Left forelimb (tissue), 1 donor: Measurements from ENCODE around the gene ASRGL1.

Experiments used
- DNase-seq: peaks from one replicate; pipeline ENCODE4 v3.0.0-alpha.2; 2018; ENCODE audit warnings: low spot score

Gene ASRGL1

DNA sequence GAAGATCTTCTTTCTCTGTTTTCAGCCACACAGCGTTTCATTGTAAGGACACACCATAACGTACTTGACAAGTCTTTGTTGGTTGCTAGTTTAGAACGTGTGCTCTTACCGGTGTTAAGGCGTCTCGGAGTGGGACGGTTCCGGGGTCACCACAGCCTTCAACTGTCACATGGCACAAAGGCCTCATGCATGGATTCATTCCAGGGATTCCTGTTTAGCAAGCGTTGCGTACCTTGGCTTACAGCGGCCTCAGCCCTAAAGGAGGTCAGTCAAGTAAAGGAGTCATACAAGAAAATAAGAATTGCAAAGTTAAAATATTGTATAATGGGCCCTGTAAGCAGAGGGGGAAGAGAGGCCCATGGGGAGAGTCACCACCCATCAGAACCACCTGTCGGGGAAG, 79.3 kb downstream of the ASRGL1 start:
- no peak for DNase-seq

DNA sequence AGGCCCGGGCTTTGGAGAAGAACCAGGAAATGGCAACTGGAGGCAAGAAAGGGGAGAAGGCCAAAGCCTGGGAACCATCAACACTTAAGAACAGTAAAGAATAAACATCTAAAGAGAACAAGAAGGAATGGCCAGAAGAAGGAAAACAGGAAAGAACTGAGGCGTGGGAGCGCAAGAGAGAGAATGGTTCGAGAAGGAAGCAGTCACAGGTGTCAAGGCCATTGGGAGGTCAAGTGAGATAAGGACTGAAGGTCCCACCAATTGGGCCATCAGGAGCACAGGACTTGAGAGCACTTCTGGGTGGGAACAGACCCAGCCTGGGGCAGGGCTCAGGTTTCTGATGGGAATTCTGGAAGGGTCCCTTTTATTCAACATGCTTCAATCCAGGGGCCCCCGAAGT, 80.9 kb downstream of the ASRGL1 start:
- no peak for DNase-seq

DNA sequence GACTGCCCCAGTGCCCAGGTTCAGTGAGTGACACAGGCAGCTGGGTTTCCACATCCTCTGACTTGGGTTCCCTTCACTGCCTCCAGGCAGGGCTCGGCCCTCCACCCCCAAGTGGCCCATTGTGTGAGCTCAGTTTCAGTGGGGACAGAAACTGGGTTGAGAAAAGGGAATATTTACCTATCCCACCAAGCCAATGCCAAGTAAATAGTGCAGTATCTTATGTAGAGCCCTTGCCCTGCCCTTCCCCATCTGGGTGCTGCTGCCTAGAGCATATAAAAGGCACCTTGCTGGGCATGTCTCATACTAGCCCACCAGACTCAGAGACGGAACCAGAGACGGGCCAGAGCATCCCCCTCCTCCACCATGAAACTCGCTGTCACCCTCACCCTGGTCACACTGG, 81.5 kb downstream of the ASRGL1 start, which contains the start of gene SCGB1A1:
Gene SCGB1A1, plus strand, starts transcription at position 301 of the 400 bp plus-strand sequence. Its CDS starts 63 bp downstream, at position 364.
- no peak for DNase-seq

DNA sequence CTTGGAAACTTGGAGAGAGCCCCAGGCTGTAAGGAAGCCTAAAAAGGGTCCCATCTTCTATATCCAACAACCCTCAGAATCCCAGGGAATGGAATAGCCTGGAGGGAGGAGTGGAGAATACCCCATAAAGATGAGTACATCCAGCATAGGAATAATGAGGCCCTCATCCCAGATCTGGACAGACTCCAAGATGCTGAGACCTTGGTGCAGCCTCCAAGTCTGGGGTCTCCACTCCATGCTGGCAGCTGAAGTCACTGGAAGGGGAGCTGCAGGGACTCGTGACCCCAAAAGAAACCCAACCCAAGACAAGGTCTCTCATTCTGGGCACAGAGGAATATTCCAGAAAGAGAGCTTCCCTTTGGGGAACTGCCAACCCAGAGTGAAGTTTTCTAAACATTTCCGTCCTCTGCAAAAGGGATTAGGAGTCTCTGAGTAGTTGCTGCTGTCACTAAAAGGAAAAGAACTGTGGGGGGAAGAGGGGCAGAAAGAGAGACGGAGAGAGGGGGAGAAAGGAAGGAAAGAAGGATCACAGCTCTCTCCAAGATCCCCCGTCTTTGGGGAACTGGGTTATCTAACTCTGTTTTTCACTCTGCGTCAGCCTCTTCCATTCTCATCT, 82.2 kb downstream of the ASRGL1 start:
- no peak for DNase-seq

DNA sequence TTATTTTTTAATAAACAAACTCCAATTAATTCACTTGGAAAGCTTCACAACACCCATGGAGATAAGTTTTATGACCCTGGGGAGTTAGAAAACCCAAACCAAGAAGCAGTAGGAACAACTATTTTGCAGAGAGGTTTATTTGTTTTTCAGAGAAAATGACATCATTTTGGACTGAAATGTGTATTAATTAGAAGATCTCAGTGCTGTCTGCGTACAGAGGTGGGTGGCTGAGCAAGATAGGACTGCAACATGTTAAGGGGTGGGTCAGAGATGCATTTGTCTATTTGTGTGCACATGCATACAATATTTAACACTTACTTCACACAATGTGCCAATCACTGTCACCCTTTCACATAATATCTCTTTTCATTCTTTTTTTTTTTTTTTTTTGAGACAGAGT, 82.7 kb downstream of the ASRGL1 start:
- DNase-seq, result no peak

DNA sequence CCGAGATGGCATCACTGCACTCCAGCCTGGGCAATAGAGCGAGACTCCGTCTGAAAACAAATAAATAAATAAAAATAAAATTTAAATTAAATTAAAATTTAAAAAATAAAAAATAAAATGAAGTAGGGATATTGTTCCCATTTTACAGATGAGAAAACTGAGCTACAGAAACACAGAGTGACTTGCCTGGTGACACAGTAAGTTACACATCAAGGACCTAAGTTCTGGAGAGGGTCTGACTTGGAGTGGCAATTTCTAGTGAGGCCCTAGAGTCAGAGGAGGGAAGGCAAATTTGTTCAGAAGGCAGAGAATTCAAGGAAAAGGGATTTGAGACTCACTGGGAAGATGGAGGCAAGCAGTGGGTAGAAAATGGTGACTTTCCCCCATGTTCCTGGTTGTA, 83.6 kb downstream of the ASRGL1 start:
- no peak for DNase-seq

DNA sequence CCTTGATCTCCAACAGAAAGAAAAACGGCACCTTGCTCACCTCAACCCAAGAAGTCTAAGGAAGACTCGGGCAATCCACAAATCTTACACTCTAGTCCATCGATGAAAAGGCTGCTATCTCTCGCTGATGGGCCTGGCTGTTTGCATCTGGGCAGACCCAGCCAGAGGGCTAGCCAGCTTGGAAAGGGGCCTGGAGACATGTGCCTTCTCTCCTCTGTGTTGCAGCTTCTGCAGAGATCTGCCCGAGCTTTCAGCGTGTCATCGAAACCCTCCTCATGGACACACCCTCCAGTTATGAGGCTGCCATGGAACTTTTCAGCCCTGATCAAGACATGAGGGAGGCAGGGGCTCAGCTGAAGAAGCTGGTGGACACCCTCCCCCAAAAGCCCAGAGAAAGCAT, 84.7 kb downstream of the ASRGL1 start:
- no peak for DNase-seq

DNA sequence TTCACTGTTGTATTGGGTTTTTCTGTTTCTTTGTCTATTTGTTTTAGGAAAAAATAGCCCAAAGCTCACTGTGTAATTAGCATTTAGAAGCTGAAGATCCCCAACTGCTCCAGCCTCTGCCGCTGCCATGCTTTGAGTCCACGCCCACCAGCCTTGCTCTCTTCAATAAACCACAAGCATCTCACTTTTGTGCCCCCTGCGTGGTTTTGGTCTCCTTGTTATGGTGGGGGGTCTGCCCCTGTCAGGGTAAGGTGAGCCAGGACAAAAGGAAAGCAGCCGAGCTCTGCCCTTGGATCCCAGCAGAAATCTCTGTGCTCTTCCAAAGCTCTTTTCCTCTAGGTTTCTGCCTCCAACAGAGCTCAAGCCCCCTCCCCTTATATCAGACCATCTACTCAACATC, 85.8 kb downstream of the ASRGL1 start:
- DNase-seq, result no peak

DNA sequence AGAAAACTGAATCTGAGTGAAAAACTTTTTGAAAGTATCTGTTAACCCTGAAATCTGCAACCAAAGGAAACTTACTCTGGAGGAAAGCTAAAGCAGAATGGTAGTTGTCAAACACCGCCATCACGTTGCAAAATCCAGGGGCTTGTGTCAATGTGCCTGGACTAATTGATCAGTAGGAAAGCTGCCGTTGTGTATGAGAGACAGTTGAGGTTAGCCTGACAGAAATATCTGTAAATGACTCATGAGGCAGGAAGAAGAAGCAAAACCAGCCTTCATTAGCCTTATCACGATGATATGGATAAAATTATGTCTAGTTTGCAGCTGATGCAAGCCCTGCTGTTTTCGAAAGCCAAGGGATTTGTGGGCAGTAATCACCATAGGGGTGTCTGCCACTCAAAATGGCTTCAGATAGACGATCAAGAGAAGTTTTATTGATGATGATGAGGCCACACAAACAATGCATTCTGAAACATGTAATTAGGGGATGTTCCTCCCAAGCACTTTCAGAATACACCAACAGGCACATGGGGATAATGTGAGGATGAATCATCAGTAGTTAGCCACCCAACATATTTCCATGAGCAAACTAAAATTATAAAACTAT, 90.5 kb downstream of the ASRGL1 start:
- DNase-seq, result no peak

DNA sequence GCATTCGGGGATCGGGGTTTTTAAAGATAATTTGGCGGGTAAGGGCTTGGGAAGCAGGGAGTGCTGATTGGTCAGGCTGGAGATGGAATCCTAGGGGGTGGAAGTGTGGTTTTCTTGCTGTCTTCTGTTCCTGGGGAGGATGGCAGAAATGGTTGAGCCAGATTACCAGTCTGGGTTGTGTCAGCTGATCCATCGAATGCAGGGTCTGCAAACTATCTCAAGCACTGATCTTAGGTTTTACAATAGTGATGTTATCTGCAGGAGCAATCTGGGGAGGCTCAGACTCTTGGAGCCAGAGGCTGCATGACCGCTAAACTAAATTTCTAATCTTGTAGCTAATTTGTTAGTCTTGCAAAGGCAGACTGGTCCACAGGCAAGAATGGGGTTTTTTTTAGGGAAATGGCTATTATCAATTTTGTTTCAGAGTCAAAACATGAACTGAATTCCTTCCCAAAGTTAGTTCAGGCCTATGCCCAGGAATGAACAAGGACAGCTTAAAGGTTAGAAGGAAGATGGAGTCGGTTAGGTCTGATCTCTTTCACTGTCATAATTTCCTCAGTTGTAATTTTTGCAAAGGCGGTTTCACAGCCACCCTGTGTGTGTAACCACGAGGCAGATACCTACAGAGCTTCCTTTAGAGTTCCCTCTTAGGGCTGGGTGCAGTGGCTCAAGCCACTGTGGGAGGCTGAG, 91.8 kb downstream of the ASRGL1 start:
- no peak for DNase-seq

DNA sequence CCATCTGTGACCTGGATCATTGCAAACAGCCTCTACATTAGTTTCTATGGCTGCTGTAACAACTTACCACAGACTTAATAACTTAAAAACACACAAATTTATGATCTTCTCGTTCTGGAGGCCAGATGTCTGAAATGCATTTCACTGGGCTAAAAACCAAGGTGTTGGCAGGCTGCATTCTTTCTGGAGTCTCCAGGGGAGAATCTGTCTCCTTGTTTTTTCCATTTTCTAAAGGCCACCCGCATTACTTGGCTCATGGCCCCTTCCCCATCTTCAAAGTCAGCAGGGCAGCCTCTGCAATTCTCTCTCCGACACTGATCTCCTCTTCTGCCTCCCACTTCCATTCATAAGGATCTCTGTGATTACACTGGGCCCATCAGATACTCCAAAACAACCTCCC, 93.2 kb downstream of the ASRGL1 start:
- DNase-seq, result no peak

DNA sequence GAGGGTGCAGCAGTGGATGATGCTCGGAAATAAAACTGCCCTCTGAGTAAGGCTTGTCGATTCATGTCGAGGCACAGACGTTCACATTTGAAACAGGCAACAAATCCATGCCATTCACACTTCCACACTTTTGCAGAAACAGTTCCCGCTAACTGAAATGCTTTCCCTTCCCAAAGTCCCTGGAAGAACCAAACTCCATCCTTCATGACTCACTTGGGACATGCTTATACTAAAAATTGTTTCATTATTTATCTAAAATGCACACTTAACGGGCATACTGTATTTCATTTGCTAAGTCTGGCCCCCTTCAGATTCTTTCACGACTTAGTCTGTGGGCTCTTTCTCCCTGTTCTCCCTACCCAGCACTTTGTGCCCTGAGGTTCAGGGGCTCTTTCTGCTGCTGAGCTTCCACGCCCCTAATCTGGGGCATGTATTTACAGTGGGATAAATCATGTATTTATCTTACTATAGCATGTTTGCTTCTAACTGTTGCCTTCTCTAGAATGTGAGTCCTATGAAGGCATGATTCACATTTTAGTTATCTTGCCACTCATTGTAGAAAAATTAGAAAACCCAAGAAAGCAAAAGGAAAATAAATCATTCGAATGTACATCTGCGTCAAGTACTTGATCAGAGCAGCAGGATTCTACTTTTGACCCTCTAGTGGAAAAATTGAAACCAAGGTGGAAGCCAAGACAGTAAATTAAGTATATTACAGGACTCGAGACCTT, 94.1 kb downstream of the ASRGL1 start:
- no peak for DNase-seq

DNA sequence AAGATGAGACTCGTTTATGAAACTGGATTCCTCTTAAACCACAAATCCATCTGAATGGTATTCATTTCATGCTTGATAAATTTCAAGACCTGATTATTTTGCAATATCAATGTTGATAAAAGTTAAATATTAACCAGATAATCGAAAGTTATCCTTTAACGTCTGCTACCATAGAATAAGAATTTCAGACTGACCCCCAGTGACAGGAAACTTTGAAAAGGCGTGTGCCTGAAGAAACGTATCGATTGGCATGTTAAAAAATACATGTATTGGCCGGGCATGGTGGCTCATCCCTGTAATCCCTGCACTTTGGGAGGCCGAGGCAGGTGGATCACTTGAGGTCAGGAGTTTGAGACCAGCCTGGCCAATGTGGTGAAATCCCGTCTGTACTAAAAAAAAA, 95.4 kb downstream of the ASRGL1 start:
- no peak for DNase-seq

DNA sequence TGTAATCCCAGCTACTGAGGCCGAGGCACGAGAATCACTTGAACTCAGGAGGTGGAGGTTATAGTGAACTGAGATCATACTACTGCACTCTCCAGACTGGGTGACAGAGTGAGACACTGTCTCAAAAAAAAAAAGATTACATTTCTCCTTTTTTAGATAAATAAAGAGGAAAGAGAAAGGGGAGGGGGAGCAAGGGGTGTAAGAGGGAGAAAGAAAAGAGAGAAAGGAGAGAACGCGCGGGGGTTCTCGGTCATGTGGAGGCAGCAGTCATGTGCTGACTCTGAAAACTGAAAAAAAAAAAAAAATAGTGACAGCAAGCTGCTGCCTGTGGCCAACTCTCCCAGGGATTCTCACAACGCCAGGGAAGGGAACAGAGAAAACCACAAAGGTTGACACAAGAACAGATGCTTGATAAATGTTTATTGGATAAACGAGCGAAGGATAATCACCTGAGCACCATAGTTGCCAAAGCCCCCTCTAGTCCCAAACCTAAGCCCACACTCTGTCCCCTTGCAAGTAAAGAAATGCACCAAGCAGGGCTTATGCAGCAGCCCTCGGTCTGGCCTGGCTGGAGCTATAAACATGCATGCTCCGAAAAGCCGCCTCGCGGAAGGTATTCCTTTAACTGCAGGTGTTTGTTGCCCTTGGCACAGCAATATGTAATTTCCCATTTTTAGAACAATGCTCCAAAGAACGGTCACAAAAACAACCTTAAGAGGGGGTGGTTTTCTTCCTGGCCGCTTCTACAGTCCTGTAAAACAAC, 96.1 kb downstream of the ASRGL1 start:
- DNase-seq, result no peak

DNA sequence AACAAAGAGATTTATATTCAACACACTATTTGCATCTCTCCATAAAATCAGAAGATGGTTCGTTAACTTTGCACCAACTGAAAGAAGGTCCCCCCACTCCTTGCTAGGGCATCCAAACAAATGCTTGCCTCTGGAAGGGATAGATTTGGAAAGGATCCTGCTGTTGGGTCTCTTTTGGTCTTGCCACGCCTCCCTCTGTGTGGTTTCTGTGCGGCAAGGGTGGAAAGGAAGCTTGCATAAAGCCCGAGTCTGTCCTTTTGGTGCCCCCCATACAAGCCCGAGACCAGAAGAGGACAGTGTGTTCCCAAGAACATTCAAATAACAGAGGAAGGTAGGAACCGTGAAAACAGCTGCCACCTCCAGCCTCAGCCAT, 96.6 kb downstream of the ASRGL1 start:
- DNase-seq, result no peak

DNA sequence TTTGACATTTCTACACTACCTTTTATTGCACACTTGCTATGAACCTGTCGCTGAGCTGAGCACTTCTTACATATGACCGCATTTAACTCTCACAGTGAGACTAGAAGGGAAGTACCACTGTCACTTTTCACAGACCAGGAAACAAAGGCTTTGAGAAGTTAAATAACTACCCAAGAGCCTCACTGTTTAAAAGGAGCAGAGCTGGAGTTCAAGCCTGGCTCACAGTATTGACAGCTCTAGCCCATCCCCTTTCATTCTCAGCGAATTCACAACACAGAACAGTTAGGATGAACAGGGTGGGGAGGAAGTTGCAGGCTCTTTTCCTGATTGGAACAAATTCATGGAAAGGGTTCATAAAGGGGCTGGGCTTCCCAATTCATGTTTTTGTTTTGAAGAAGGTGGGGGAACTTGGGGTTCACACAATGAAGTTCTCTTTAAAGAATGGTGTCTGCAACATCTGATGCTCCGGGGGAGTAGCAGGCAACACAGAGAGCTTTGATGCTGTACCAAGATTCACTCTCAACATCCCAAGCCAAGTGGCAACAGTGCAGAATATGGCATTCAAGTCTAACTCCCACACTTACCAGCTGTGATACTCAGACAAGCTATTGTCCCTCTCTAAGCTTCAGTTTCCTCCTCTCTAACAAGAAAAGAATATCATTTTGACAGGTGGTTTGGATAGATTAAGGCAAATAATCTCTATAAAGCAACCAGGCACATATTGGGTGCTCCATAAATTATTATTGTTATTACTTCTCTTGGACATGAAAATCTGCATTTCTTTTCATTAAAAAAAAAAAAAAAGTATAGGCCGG, 98.8 kb downstream of the ASRGL1 start:
- DNase-seq, result no peak

DNA sequence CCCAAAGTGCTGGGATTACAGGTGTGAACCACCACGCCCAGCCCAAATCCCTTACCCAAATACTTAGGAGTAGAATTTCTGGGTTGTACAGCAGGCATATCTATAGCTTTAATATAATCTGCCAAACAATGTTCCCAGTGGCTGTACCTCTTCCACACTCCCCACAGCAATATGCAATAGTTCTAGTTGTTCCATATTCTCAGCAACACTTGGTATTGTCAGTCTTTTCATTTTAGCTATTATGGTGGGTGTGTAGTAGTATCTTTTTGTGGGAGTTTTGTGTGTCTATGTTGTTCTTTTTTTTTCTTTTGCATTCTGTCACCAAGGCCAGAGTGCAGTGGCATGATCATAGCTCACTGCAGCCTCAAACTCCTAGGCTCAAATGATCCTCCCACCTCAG, 100.4 kb downstream of the ASRGL1 start:
- DNase-seq, result no peak

DNA sequence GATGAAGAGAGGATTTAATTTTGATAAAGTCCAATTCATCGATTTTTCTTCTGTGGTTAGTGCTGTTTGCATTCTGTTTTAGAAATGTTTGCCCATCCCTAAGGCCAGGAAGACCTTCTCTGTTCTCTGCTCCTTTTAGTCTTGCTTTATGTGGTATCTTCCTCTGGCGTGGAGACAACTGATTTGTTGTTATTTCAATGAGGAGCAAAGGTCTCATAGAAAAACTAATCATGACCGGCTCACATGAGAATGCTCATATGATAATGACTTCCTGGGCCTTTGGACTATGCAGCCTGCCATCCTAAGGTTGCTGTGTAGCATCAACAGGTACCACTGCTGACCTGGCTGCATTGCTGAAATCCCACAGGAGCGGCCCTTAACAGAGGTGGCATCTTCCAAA, 101.4 kb downstream of the ASRGL1 start:
- DNase-seq, result no peak

DNA sequence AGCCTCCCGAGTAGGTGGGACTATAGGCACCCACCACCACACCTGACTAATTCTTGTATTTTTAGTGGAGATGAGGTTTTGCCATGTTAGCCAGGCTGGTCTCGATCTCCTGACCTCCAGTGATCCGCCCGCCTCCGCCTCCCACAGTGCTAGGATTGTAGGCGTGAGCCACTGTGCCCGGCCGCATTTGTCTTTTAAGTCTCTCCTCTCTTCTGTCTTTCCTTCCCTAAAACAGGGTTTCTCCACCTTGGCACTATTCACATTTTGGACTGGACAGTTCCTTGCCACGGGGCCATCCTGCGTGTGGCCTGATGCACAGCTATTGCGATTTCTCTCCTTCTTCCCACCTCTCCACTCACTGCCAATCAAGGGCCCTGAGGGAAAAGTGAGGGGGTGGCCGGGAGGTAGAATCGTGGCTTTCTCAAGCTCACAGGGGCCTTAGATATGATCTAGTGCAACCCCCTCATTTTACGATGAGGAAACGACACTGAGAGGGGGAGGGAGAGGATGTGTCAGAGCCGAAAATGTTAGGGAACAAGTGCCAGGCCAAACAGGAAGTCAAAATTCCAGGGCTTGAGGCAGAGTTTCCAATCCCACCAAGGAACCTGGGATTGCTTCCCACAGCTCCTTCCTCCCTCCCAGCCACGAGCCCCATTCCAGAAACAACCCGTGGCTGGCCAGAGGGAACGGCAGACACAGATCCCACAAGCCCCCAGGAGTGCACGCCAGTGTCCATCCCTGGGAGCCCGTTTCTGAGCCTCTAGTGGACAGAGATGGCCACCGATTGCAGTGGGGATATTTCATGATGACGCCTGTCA, 102.7 kb downstream of the ASRGL1 start:
- peak; percentile 77 for DNase-seq
